Panc1 (cell line): ENCODE measurements around the gene LRRC26. TPM values are rescaled to one million over a fixed set of nuclear protein-coding genes. Genes with fewer than 3 reads are reported as not detected.

Experiments
- ATAC-seq: fragments of 200-7000 bp; cut with Tn5 transposase; 2 replicates; pipeline ENCODE4 v1.9.1; 2020; ENCODE audit warnings: mild to moderate bottlenecking, moderate library complexity
- BruUV-seq: library from RNA; stranded (reverse); fragments of 400-500 nt; replicated peaks from 2 replicates; lab custom pipeline; 2021; lab: Mats Ljungman, UMichigan
- CTCF ChIA-PET: fragments of 300-600 bp; sonication (Branson Sonifier 250); formaldehyde crosslinking; loops from one replicate; lab custom pipeline; 2022; ENCODE audit warnings: antibody characterized with exemption; lab: Charles Lee
- POLR2A ChIA-PET: fragments of 300-600 bp; sonication (Branson Sonifier 250); formaldehyde crosslinking; loops from one replicate; lab custom pipeline; 2022; ENCODE audit warnings: antibody characterized with exemption; lab: Charles Lee
- DNase-seq: peaks from one replicate; pipeline ENCODE4 v3.0.0-alpha.2; 2010; ENCODE audit warnings: low read depth, low spot score
- H3K27ac ChIP-seq: 2 replicates; pipeline ENCODE4 v1.5.1; 2011; ENCODE audit warnings: mild to moderate bottlenecking, low read length, inconsistent platforms
- H3K27me3 ChIP-seq: fragments of 200-500 bp; sonication (Bioruptor generic); 2 replicates; pipeline ENCODE4 v1.6.0; 2014; ENCODE audit warnings: low read length, inconsistent platforms; ENCODE audit not compliant: control insufficient read depth, insufficient read depth
- H3K36me3 ChIP-seq: fragments of 200-500 bp; sonication (Bioruptor generic); 2 replicates; pipeline ENCODE4 v1.5.1; 2014; ENCODE audit warnings: inconsistent platforms, mild to moderate bottlenecking, low read length, moderate library complexity; ENCODE audit not compliant: control insufficient read depth, insufficient read depth
- H3K4me1 ChIP-seq: 2 replicates; pipeline ENCODE4 v1.5.1; 2011; ENCODE audit warnings: inconsistent platforms, mild to moderate bottlenecking, low read length, moderate library complexity; ENCODE audit not compliant: control insufficient read depth, insufficient read depth
- H3K4me3 ChIP-seq, 2 experiments: 2 replicates each; pipeline ENCODE4 v1.5.1; 2011 to 2012; ENCODE audit warnings: low read depth in 2 of 2, low read length in 2 of 2, mild to moderate bottlenecking in 2 of 2, inconsistent platforms in 1 of 2, moderate library complexity in 1 of 2
- H3K9me3 ChIP-seq: fragments of 200-500 bp; sonication (Bioruptor generic); 2 replicates; pipeline ENCODE4 v1.5.1; 2014; ENCODE audit warnings: low read depth, mild to moderate bottlenecking, inconsistent platforms, low read length, moderate library complexity; ENCODE audit not compliant: control insufficient read depth, insufficient read depth
- CTCF ChIP-seq: fragments of 450-650 bp; IDR thresholded peaks from 2 replicates; pipeline ENCODE4 v1.5.1; 2017; ENCODE audit warnings: mild to moderate bottlenecking
- POLR2AphosphoS5 ChIP-seq: IDR thresholded peaks from 2 replicates; pipeline ENCODE4 v1.6.1; 2012; ENCODE audit warnings: mild to moderate bottlenecking, low read depth, low read length, moderate library complexity
- REST ChIP-seq, 2 experiments: IDR thresholded peaks; 2 replicates each; pipeline ENCODE4 v1.6.1; 2011 to 2012; ENCODE audit warnings: low read depth in 2 of 2, control low read depth in 1 of 2, low read length in 1 of 2, mild to moderate bottlenecking in 1 of 2, moderate library complexity in 1 of 2; ENCODE audit not compliant: insufficient read depth in 1 of 2
- SIN3A ChIP-seq: IDR thresholded peaks from 2 replicates; pipeline ENCODE4 v1.6.1; 2012; ENCODE audit warnings: low read depth, mild to moderate bottlenecking, low read length, moderate library complexity, borderline replicate concordance; ENCODE audit not compliant: insufficient read depth
- TCF7L2 ChIP-seq: IDR thresholded peaks from 2 replicates; pipeline ENCODE4 v1.6.1; 2011; ENCODE audit warnings: mild to moderate bottlenecking, low read depth, low read length, inconsistent platforms
- in situ Hi-C: cut with HindIII; loops from 2 replicates; pipeline ENCODE4 v1.10.0; 2016; ENCODE audit warnings: low sequenced_read_pairs, low pct_unique_long_range_greater_than_20kb
- intact Hi-C: fragments of 100-400 bp; cut with micrococcal nuclease; formaldehyde crosslinking; loops from one replicate; pipeline ENCODE4 v1.10.0; 2022; ENCODE audit not compliant: unreplicated experiment
- total RNA-seq: library from RNA; stranded (reverse); gene quantifications from one replicate; pipeline ENCODE4 v1.2.1, GENCODE V29; 2021; ENCODE audit not compliant: unreplicated experiment

Gene LRRC26
- total RNA-seq, 1 experiment from 2014 or later = 0.69 TPM

GRCh38 chr9:137148242-137148641 lies 21.6 kb downstream of the LRRC26 start:
- BruUV-seq = no TSS peak
- TF ChIP-seq TCF7L2 (no peak), POLR2AphosphoS5 (no peak), CTCF (no peak), REST (IDR thresholded peaks at IDR 0.05; ENCODE audit: insufficient read depth in 1 of 2, low read depth in 2 of 2, low read length in 1 of 2) (no peak), SIN3A (no peak)
- intact Hi-C loops (no loop called here), in situ Hi-C loops (no loop called here)
- H3K36me3 ChIP-seq = no peaks in the 10 kb centered on the region
- H3K9me3 ChIP-seq = no peaks in the 10 kb centered on the region
- no peaks in the 10 kb centered on the region for H3K27me3 ChIP-seq
- no peaks in the 10 kb centered on the region for H3K4me1 ChIP-seq
- no peak overlapping the region for H3K4me3 ChIP-seq
- POLR2A ChIA-PET = no interaction called here
- H3K27ac ChIP-seq = no peak overlapping the region
- DNase-seq (no peak), ATAC-seq (no peak)
- CTCF ChIA-PET = no interaction called here

GRCh38 chr9:137147793-137148160 lies 22.1 kb downstream of the LRRC26 start:
- Histone ChIP-seq H3K4me3 (no peak overlapping the region), H3K9me3 (no peaks in the 10 kb centered on the region), H3K27me3 (no peaks in the 10 kb centered on the region), H3K27ac (no peak overlapping the region), H3K36me3 (no peaks in the 10 kb centered on the region), H3K4me1 (no peaks in the 10 kb centered on the region)
- no peak for TF ChIP-seq REST (IDR thresholded peaks at IDR 0.05; ENCODE audit: insufficient read depth in 1 of 2, low read depth in 2 of 2, low read length in 1 of 2)
- no peak for TF ChIP-seq SIN3A
- TF ChIP-seq CTCF = no peak
- no peak for TF ChIP-seq POLR2AphosphoS5
- TF ChIP-seq TCF7L2 = no peak
- POLR2A ChIA-PET = no interaction called here
- DNase-seq (no peak), ATAC-seq (no peak)
- CTCF ChIA-PET = no interaction called here
- in situ Hi-C loops (no loop called here), intact Hi-C loops (no loop called here)
- no TSS peak for BruUV-seq
